IPS-18a (cell line): ENCODE results near the gene SMARCA1.
"Not testable (repeated sequence)": the region's sequence is repeated elsewhere in the genome, so short reads cannot be mapped to it uniquely, and the experiment has no call there.

ENCODE experiments used
- H3K27ac ChIP-seq: one replicate; pipeline ENCODE4 v1.5.1; 2013; ENCODE audit warnings: low read length
- H3K27me3 ChIP-seq: one replicate; pipeline ENCODE4 v1.6.1; 2013; ENCODE audit warnings: mild to moderate bottlenecking, low read length; ENCODE audit not compliant: control insufficient read depth, insufficient read depth
- H3K36me3 ChIP-seq: one replicate; pipeline ENCODE4 v1.6.1; 2013; ENCODE audit warnings: low read depth, low read length; ENCODE audit not compliant: control insufficient read depth
- H3K4me1 ChIP-seq: one replicate; pipeline ENCODE4 v1.6.1; 2013; ENCODE audit warnings: low read depth, low read length; ENCODE audit not compliant: control insufficient read depth
- H3K4me3 ChIP-seq: one replicate; pipeline ENCODE4 v1.5.1; 2013; ENCODE audit warnings: low read length
- H3K9ac ChIP-seq: one replicate; pipeline ENCODE4 v1.6.1; 2013; ENCODE audit warnings: mild to moderate bottlenecking, low read length, moderate library complexity
- H3K9me3 ChIP-seq: one replicate; pipeline ENCODE4 v1.6.1; 2013; ENCODE audit warnings: low read depth, low read length; ENCODE audit not compliant: control insufficient read depth

Gene SMARCA1

GRCh38 chrX:129554816-129555215 lies 31.5 kb upstream of the SMARCA1 start:
- H3K4me1 ChIP-seq, H3K9me3 ChIP-seq, H3K4me3 ChIP-seq, H3K27me3 ChIP-seq, H3K27ac ChIP-seq, H3K9ac ChIP-seq: not testable (repeated sequence)
- peaks cover 36% of the 10 kb centered on the region for H3K36me3 ChIP-seq

- Histone ChIP-seq H3K4me1 (no peaks in the 10 kb centered on the region), H3K27ac (no peak overlapping the region), H3K9ac (no peak overlapping the region), H3K9me3 (peaks cover 7% of the 10 kb centered on the region), H3K27me3 (no peaks in the 10 kb centered on the region), H3K36me3 (peaks cover 38% of the 10 kb centered on the region), H3K4me3 (no peak overlapping the region)
Measured at GRCh38 chrX:129553619-129554288, 30.5 kb upstream of the SMARCA1 start.

GRCh38 chrX:129549124-129549523 lies 25.8 kb upstream of the SMARCA1 start:
- H3K36me3 ChIP-seq, result peaks cover 17% of the 10 kb centered on the region
- H3K27me3 ChIP-seq, result no peaks in the 10 kb centered on the region
- H3K9me3 ChIP-seq, result peaks cover 23% of the 10 kb centered on the region
- no peak overlapping the region for H3K27ac ChIP-seq
- H3K4me1 ChIP-seq, result no peaks in the 10 kb centered on the region
- no peak overlapping the region for H3K4me3 ChIP-seq
- no peak overlapping the region for H3K9ac ChIP-seq

GRCh38 chrX:129545408-129545807 lies 22.1 kb upstream of the SMARCA1 start:
- Histone ChIP-seq H3K27ac (no peak overlapping the region), H3K4me1 (no peaks in the 10 kb centered on the region), H3K36me3 (peaks cover 17% of the 10 kb centered on the region), H3K9me3 (peaks cover 21% of the 10 kb centered on the region), H3K4me3 (no peak overlapping the region), H3K9ac (no peak overlapping the region), H3K27me3 (no peaks in the 10 kb centered on the region)

- Histone ChIP-seq H3K27ac (no peak overlapping the region), H3K4me3 (no peak overlapping the region), H3K9me3 (peaks cover 21% of the 10 kb centered on the region), H3K27me3 (no peaks in the 10 kb centered on the region), H3K9ac (no peak overlapping the region), H3K4me1 (no peaks in the 10 kb centered on the region), H3K36me3 (peaks cover 13% of the 10 kb centered on the region)
Measured at GRCh38 chrX:129544780-129545179, 21.5 kb upstream of the SMARCA1 start.

GRCh38 chrX:129540722-129541184 lies 17.5 kb upstream of the SMARCA1 start:
- Histone ChIP-seq H3K4me1 (no peaks in the 10 kb centered on the region), H3K27ac (no peak overlapping the region), H3K9me3 (peaks cover 14% of the 10 kb centered on the region), H3K9ac (peak overlapping the region; percentile 71), H3K36me3 (no peaks in the 10 kb centered on the region), H3K4me3 (peak overlapping the region; percentile 75), H3K27me3 (no peaks in the 10 kb centered on the region)

GRCh38 chrX:129540068-129540653 lies 16.9 kb upstream of the SMARCA1 start, which contains the start of gene OCRL:
OCRL (plus strand) TSS chrX:129540259; CDS start chrX:129540440, 181 bp downstream.
- Histone ChIP-seq H3K4me1 (no peaks in the 10 kb centered on the region), H3K27ac (no peak within 1 kb of the TSS), H3K27me3 (no peaks in the 10 kb centered on the region), H3K9me3 (peaks cover 15% of the 10 kb centered on the region), H3K9ac (peak within 1 kb of the TSS; percentile 71), H3K36me3 (no peaks in the 10 kb centered on the region), H3K4me3 (peak within 1 kb of the TSS; percentile 75)

GRCh38 chrX:129534816-129535578 lies 11.7 kb upstream of the SMARCA1 start:
- no peaks in the 10 kb centered on the region for H3K4me1 ChIP-seq
- H3K9ac ChIP-seq, result no peak overlapping the region
- H3K9me3 ChIP-seq, result peaks cover 6% of the 10 kb centered on the region
- H3K36me3 ChIP-seq, result no peaks in the 10 kb centered on the region
- no peaks in the 10 kb centered on the region for H3K27me3 ChIP-seq
- H3K4me3 ChIP-seq, result no peak overlapping the region
- no peak overlapping the region for H3K27ac ChIP-seq

- Histone ChIP-seq H3K4me3 (no peak overlapping the region), H3K27ac (no peak overlapping the region), H3K9me3 (peaks cover 6% of the 10 kb centered on the region), H3K4me1 (no peaks in the 10 kb centered on the region), H3K9ac (no peak overlapping the region), H3K27me3 (no peaks in the 10 kb centered on the region), H3K36me3 (no peaks in the 10 kb centered on the region)
Measured at GRCh38 chrX:129531132-129531531, 7.8 kb upstream of the SMARCA1 start.

- Histone ChIP-seq H3K27me3 (no peaks in the 10 kb centered on the region), H3K27ac (no peak overlapping the region), H3K4me3 (no peak overlapping the region), H3K9me3 (peaks cover 5% of the 10 kb centered on the region), H3K36me3 (no peaks in the 10 kb centered on the region), H3K4me1 (no peaks in the 10 kb centered on the region), H3K9ac (no peak overlapping the region)
Measured at GRCh38 chrX:129530410-129530809, 7.1 kb upstream of the SMARCA1 start.

- H3K9me3 ChIP-seq, result no peaks in the 10 kb centered on the region
- no peak overlapping the region for H3K9ac ChIP-seq
- H3K36me3 ChIP-seq, result no peaks in the 10 kb centered on the region
- H3K4me1 ChIP-seq, result no peaks in the 10 kb centered on the region
- H3K27me3 ChIP-seq, result no peaks in the 10 kb centered on the region
- no peak overlapping the region for H3K4me3 ChIP-seq
- no peak overlapping the region for H3K27ac ChIP-seq
Measured at GRCh38 chrX:129529685-129530281, 6.5 kb upstream of the SMARCA1 start.
